ENCODE measurements around the gene EFCAB6. TPM values are rescaled to one million over a fixed set of nuclear protein-coding genes. Genes with fewer than 3 reads are reported as not detected.

EFCAB6 gene
- polyA plus RNA-seq, 3 donors, result not detected

- intact Hi-C loops (cut with micrococcal nuclease), result no loop called here
- Histone ChIP-seq H2AFZ (ENCODE audit: insufficient read depth, low read depth, low read length, poor library complexity, severe bottlenecking) (no peak overlapping the region), H3K79me2 (ENCODE audit: insufficient read depth, low read length) (no peaks in the 10 kb centered on the region), H4K20me1 (ENCODE audit: insufficient read depth, low read length) (no peaks in the 10 kb centered on the region), H3K27me3 (ENCODE audit: control insufficient read depth in 2 of 2, insufficient read depth in 2 of 2, low read length in 2 of 2) (no peaks in the 10 kb centered on the region), H3K36me3 (replicated peaks in 1 of 2; ENCODE audit: control insufficient read depth in 1 of 2, insufficient read depth in 2 of 2, low read length in 2 of 2) (no peaks in the 10 kb centered on the region), H3K9me3 (replicated peaks in 1 of 2; ENCODE audit: control insufficient read depth in 1 of 2, insufficient read depth in 1 of 2, low read length in 2 of 2) (no peaks in the 10 kb centered on the region), H3K4me1 (ENCODE audit: control insufficient read depth in 1 of 2, insufficient read depth in 2 of 2, low read length in 2 of 2) (no peaks in the 10 kb centered on the region), H3K9ac (ENCODE audit: insufficient read depth, low read length, poor library complexity, severe bottlenecking) (no peak overlapping the region), H3K27ac (ENCODE audit: low read depth in 1 of 2, low read length in 2 of 2) (no peak overlapping the region), H3K4me3 (replicated peaks in 1 of 3; ENCODE audit: low read depth in 2 of 3, low read length in 3 of 3) (no peak overlapping the region), H3K4me2 (replicated peaks; ENCODE audit: extremely low read depth, low read length, poor library complexity, severe bottlenecking) (no peak overlapping the region)
- 91% methylated on average over 13 of the region's 14 CpGs for WGBS (ENCODE audit: insufficient coverage)
- H3K27me3 Mint-ChIP-seq (ENCODE audit: low read depth in 3 of 3), result peaks cover 0 to 5% (median 4%) of the 10 kb centered on the region in 3 donors
- peaks cover 0 to 2% (median 0%) of the 10 kb centered on the region in 7 donors for H3K9me3 Mint-ChIP-seq
- H3K36me3 Mint-ChIP-seq, result no peaks in the 10 kb centered on the region
- no peak overlapping the region for H3K4me3 Mint-ChIP-seq
- no peak overlapping the region for H3K27ac Mint-ChIP-seq
- no peak for DNase-seq
- no peak for TF ChIP-seq CTCF (IDR thresholded peaks at IDR 0.05)
- H3K4me1 Mint-ChIP-seq, result no peaks in the 10 kb centered on the region
Measured at GRCh38 chr22:43516386-43516785, 295.7 kb downstream of the EFCAB6 start.

- H3K27me3 ChIP-seq (ENCODE audit: control insufficient read depth in 2 of 2, insufficient read depth in 2 of 2, low read length in 2 of 2), result no peaks in the 10 kb centered on the region
- H3K4me3 ChIP-seq (replicated peaks in 1 of 3; ENCODE audit: low read depth in 2 of 3, low read length in 3 of 3), result no peak overlapping the region
- no peak overlapping the region for H3K27ac Mint-ChIP-seq
- H3K27ac ChIP-seq (ENCODE audit: low read depth in 1 of 2, low read length in 2 of 2), result no peak overlapping the region
- no peak overlapping the region for H2AFZ ChIP-seq (ENCODE audit: insufficient read depth, low read depth, low read length, poor library complexity, severe bottlenecking)
- H3K9me3 ChIP-seq (replicated peaks in 1 of 2; ENCODE audit: control insufficient read depth in 1 of 2, insufficient read depth in 1 of 2, low read length in 2 of 2), result no peaks in the 10 kb centered on the region
- H3K36me3 Mint-ChIP-seq, result no peaks in the 10 kb centered on the region
- H3K9ac ChIP-seq (ENCODE audit: insufficient read depth, low read length, poor library complexity, severe bottlenecking), result no peak overlapping the region
- H3K36me3 ChIP-seq (replicated peaks in 1 of 2; ENCODE audit: control insufficient read depth in 1 of 2, insufficient read depth in 2 of 2, low read length in 2 of 2), result no peaks in the 10 kb centered on the region
- no peak for TF ChIP-seq CTCF (IDR thresholded peaks at IDR 0.05)
- H3K79me2 ChIP-seq (ENCODE audit: insufficient read depth, low read length), result no peaks in the 10 kb centered on the region
- H3K27me3 Mint-ChIP-seq (ENCODE audit: low read depth in 3 of 3), result peaks cover 0 to 5% (median 4%) of the 10 kb centered on the region in 3 donors
- no peak for DNase-seq
- H3K4me3 Mint-ChIP-seq, result no peak overlapping the region
- H3K4me1 ChIP-seq (ENCODE audit: control insufficient read depth in 1 of 2, insufficient read depth in 2 of 2, low read length in 2 of 2), result no peaks in the 10 kb centered on the region
- peaks cover 0 to 2% (median 0%) of the 10 kb centered on the region in 7 donors for H3K9me3 Mint-ChIP-seq
- H3K4me2 ChIP-seq (replicated peaks; ENCODE audit: extremely low read depth, low read length, poor library complexity, severe bottlenecking), result no peak overlapping the region
- no peaks in the 10 kb centered on the region for H3K4me1 Mint-ChIP-seq
- intact Hi-C loops (cut with micrococcal nuclease), result no loop called here
- 71% methylated on average over 13 of the region's 13 CpGs for WGBS (ENCODE audit: insufficient coverage)
- no peaks in the 10 kb centered on the region for H4K20me1 ChIP-seq (ENCODE audit: insufficient read depth, low read length)
Measured at GRCh38 chr22:43515902-43516301, 296.2 kb downstream of the EFCAB6 start.

Measured in CD14-positive monocyte (primary cell).